Measurements from ENCODE around the gene PTK6.

DNA sequence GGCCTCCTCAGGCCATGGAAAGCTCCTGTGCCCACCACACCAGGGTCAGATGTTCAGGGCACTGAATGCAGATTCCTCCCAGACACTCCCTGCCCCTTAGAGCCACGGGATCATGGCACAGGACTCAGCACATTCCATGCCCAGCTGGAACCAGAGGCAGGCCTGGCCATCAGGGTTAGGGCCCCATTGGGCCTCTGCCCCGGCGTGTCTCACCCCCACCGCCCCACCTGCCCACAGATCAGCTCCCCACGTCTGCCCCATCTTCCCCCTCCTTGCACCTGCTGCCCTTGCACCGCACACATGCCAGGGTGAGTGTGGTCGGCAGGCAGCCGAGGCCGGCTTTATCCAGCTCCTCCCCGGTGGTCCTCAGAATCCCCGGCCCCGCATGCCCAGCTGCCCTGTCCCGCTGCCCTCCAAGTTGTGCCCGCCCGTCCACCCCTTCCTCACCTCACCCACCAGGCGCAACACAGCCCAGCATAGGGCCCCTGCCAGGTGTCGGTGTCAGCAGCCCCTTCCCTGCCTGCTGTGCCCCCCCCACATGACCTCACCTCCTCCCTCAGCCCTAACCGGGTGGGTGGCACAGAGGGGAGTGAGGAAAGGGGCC, 12.6 kb upstream of the PTK6 start:
- TF ChIP-seq CTCF (IDR thresholded peaks at IDR 0.05): no peak
- no peak for TF ChIP-seq EZH2 (IDR thresholded peaks at IDR 0.05; ENCODE audit: borderline replicate concordance, insufficient read depth, low read depth, low read length, poor library complexity, severe bottlenecking)
